MM.1S (cell line): ENCODE data around the gene ALKBH8.
"Not testable (repeated sequence)": the region's sequence is repeated elsewhere in the genome, so short reads cannot be mapped to it uniquely, and the experiment has no call there.

Source experiments
- DNase-seq: peaks from one replicate; pipeline ENCODE4 v3.0.0-alpha.2; 2015
- H2AFZ ChIP-seq: fragments of 300-600 bp; sonication (generic); 2 replicates; pipeline ENCODE4 v1.6.0; 2016; ENCODE audit warnings: antibody characterized with exemption, low read length
- H3F3A ChIP-seq: fragments of 300-600 bp; sonication (generic); 2 replicates; pipeline ENCODE4 v1.6.1; 2016; ENCODE audit warnings: mild to moderate bottlenecking, antibody characterized with exemption, low read length, moderate library complexity, mixed read lengths; ENCODE audit not compliant: insufficient read depth
- H3K27ac ChIP-seq: fragments of 300-600 bp; sonication (generic); 2 replicates; pipeline ENCODE4 v1.5.1; 2016; ENCODE audit warnings: mild to moderate bottlenecking, low read length
- H3K27me3 ChIP-seq: fragments of 300-600 bp; sonication (generic); replicated peaks from 2 replicates; pipeline ENCODE4 v1.6.0; 2016; ENCODE audit warnings: low read length; ENCODE audit not compliant: insufficient read depth
- H3K36me3 ChIP-seq: fragments of 300-600 bp; sonication (generic); replicated peaks from 2 replicates; pipeline ENCODE4 v1.6.1; 2016; ENCODE audit warnings: mild to moderate bottlenecking, low read length, mixed read lengths; ENCODE audit not compliant: insufficient read depth
- H3K4me1 ChIP-seq: fragments of 300-600 bp; sonication (generic); 2 replicates; pipeline ENCODE4 v1.6.1; 2016; ENCODE audit warnings: low read length, mixed read lengths
- H3K4me2 ChIP-seq: fragments of 300-600 bp; sonication (generic); 2 replicates; pipeline ENCODE4 v1.6.0; 2016; ENCODE audit warnings: low read depth, low read length
- H3K4me3 ChIP-seq: fragments of 300-600 bp; sonication (generic); 2 replicates; pipeline ENCODE4 v1.5.1; 2016; ENCODE audit warnings: low read length, mixed read lengths
- H3K79me2 ChIP-seq: fragments of 300-600 bp; sonication (generic); 2 replicates; pipeline ENCODE4 v1.6.1; 2016; ENCODE audit warnings: mixed run types, low read length, mixed read lengths
- H3K9ac ChIP-seq: fragments of 300-600 bp; sonication (generic); 2 replicates; pipeline ENCODE4 v1.6.1; 2016; ENCODE audit warnings: low read length, mixed read lengths
- H3K9me2 ChIP-seq: fragments of 300-600 bp; sonication (generic); replicated peaks from 2 replicates; pipeline ENCODE4 v1.6.1; 2016; ENCODE audit warnings: mild to moderate bottlenecking, low read length, mixed read lengths; ENCODE audit not compliant: insufficient read depth
- H3K9me3 ChIP-seq: fragments of 300-600 bp; sonication (generic); replicated peaks from 2 replicates; pipeline ENCODE4 v1.6.1; 2016; ENCODE audit warnings: mild to moderate bottlenecking, low read length, mixed read lengths; ENCODE audit not compliant: insufficient read depth
- H4K20me1 ChIP-seq: fragments of 300-600 bp; sonication (generic); 2 replicates; pipeline ENCODE4 v1.6.1; 2016; ENCODE audit warnings: mild to moderate bottlenecking, low read length, moderate library complexity, mixed read lengths; ENCODE audit not compliant: insufficient read depth
- CTCF ChIP-seq: fragments of 300-600 bp; sonication (generic); IDR thresholded peaks from 2 replicates; pipeline ENCODE4 v1.5.1; 2016; ENCODE audit warnings: antibody characterized with exemption, low read length, mixed read lengths
- EZH2 ChIP-seq: fragments of 300-600 bp; sonication (generic); optimal IDR thresholded peaks from 2 replicates; pipeline ENCODE3; 2017; ENCODE audit warnings: low read depth, mild to moderate bottlenecking, antibody characterized with exemption, low read length, mixed read lengths
- EZH2phosphoT487 ChIP-seq: fragments of 300-600 bp; sonication (generic); IDR thresholded peaks from 2 replicates; pipeline ENCODE4 v1.6.1; 2018; ENCODE audit warnings: antibody characterized with exemption, low read length

Gene ALKBH8

GRCh38 chr11:107468596-107468995 is 96.9 kb downstream of the ALKBH8 start:
- Histone ChIP-seq H3K9me2 (no peaks in the 10 kb centered on the region), H3F3A (no peaks in the 10 kb centered on the region), H3K79me2 (no peaks in the 10 kb centered on the region), H3K27me3 (no peaks in the 10 kb centered on the region), H3K4me2 (no peak overlapping the region), H4K20me1 (no peaks in the 10 kb centered on the region), H3K36me3 (no peaks in the 10 kb centered on the region), H3K9ac (no peak overlapping the region), H3K27ac (no peak overlapping the region), H3K9me3 (no peaks in the 10 kb centered on the region), H2AFZ (no peak overlapping the region), H3K4me1 (no peaks in the 10 kb centered on the region), H3K4me3 (no peak overlapping the region)
- TF ChIP-seq EZH2 (no peak), CTCF (no peak), EZH2phosphoT487 (no peak)
- no peak for DNase-seq

- Histone ChIP-seq H4K20me1 (no peaks in the 10 kb centered on the region), H3K9me2 (no peaks in the 10 kb centered on the region), H3K27ac (no peak overlapping the region), H3K36me3 (no peaks in the 10 kb centered on the region), H3K4me1 (no peaks in the 10 kb centered on the region), H2AFZ (no peak overlapping the region), H3F3A (no peaks in the 10 kb centered on the region), H3K9ac (no peak overlapping the region), H3K9me3 (no peaks in the 10 kb centered on the region), H3K4me3 (no peak overlapping the region), H3K27me3 (no peaks in the 10 kb centered on the region), H3K4me2 (no peak overlapping the region), H3K79me2 (no peaks in the 10 kb centered on the region)
- no peak for DNase-seq
- TF ChIP-seq EZH2phosphoT487 = no peak
Measured at GRCh38 chr11:107467696-107468095, 97.8 kb downstream of the ALKBH8 start.

GRCh38 chr11:107466275-107466866 is 99.2 kb downstream of the ALKBH8 start:
- not testable (repeated sequence) for H3K36me3 ChIP-seq, H3K4me3 ChIP-seq, H2AFZ ChIP-seq, H4K20me1 ChIP-seq, H3K9ac ChIP-seq, DNase-seq, H3K9me3 ChIP-seq, H3K4me1 ChIP-seq, H3K4me2 ChIP-seq, H3K9me2 ChIP-seq, H3K27me3 ChIP-seq, H3K79me2 ChIP-seq, H3F3A ChIP-seq, H3K27ac ChIP-seq

GRCh38 chr11:107457558-107458271 is 107.8 kb downstream of the ALKBH8 start, which contains the start of gene CWF19L2:
Gene CWF19L2, minus strand, starts transcription at chr11:107457825. Its CDS starts 9 bp downstream, at chr11:107457816.
- peak; percentile 98 for DNase-seq
- peak within 1 kb of the TSS; percentile 80 for H3K4me3 ChIP-seq
- H3K79me2 ChIP-seq = peaks cover 22% of the 10 kb centered on the region
- H3K9me2 ChIP-seq = no peaks in the 10 kb centered on the region
- peak within 1 kb of the TSS; percentile 40; the same call in 1 of the 2 replicates for H3K27ac ChIP-seq
- H3K4me2 ChIP-seq = peak within 1 kb of the TSS; percentile 56
- TF ChIP-seq EZH2 (no peak), EZH2phosphoT487 (no peak), CTCF (no peak)
- H3F3A ChIP-seq = no peaks in the 10 kb centered on the region
- H2AFZ ChIP-seq = peak within 1 kb of the TSS; percentile 71
- H3K9me3 ChIP-seq = no peaks in the 10 kb centered on the region
- no peaks in the 10 kb centered on the region for H3K27me3 ChIP-seq
- no peaks in the 10 kb centered on the region; the same call in 1 of the 2 replicates for H3K36me3 ChIP-seq
- H4K20me1 ChIP-seq = no peaks in the 10 kb centered on the region
- H3K4me1 ChIP-seq = 0 out of 2 replicates have a peak, but pooled peaks cover 7% of the 10 kb centered on the region
- peak within 1 kb of the TSS; percentile 80 for H3K9ac ChIP-seq
